ENCODE results near the gene COMTD1.

- TF ChIP-seq CTCF (IDR thresholded peaks at IDR 0.05; ENCODE audit: insufficient read depth, low read length, poor library complexity, severe bottlenecking), result no peak
- no peak for TF ChIP-seq EZH2phosphoT487 (conservative IDR thresholded peaks at IDR 0.05; ENCODE audit: low read length)
These were observed 46.3 kb downstream of the COMTD1 start for GRCh38 chr10:75189266-75190096.

Data from SU-DHL-6 (cell line).